Stimulated activated naive CD4-positive, alpha-beta T cell (primary cell): ENCODE measurements around the gene GNB1.

Source experiments
- DNase-seq, 6 experiments: peaks; one replicate each; lab custom pipeline; 2025; lab: John Stamatoyannopoulos, UW

GNB1 gene

DNA sequence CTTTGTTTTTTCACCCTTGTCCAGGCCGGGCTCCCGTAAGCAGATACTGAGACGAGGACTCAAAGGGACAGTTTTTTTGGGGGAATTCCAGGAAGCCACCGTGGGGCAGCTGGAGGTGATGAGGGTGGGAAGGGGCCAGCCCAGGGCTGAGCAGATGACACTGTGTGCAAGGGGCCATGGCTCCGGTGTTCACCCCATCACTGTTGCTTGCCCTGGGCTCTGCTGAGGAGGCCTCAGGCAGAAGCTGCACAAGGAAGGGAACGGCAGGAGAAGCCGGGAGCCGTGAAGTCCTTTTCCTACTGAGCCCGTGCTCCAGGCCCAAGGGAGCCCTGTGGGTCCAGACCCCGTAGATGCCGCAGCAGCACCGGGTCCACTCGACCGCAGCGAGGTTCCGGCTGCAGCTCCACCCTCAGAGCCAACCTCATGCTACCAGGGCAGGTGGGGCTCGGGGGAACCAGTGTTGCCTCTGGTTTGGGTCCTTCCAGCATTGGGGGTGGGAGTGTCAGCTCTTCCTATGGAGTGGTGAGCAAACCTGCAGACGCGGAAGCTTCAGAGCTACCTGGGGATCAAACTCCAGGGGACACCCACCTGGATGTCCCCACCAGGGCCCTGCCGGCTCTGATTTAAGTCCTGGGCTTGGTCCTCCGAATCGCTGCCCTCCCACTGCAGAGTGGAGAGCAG is 19.9 kb upstream of the GNB1 start:
- no peak for DNase-seq

DNA sequence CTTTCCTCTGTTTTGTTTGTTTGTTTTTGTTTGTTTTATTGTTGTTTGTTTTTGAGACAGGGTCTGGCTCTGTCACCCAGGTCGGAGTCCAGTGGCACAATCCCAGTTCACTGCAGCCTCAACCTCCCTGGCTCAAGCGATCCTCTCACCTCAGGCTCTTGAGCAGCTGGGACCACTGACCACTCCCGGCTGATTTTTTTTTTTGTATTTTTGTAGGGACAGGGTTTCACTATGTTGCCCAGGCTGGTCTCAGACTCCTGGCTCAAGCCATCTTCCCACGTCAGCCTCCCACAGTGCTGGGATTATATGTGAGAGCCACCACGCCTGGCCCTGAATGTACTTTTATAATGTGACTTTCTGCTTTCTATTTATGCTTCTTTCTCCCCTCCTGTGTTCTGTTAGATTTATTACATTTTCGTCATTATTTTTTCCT is 19.2 kb upstream of the GNB1 start:
- DNase-seq, result no peak

DNA sequence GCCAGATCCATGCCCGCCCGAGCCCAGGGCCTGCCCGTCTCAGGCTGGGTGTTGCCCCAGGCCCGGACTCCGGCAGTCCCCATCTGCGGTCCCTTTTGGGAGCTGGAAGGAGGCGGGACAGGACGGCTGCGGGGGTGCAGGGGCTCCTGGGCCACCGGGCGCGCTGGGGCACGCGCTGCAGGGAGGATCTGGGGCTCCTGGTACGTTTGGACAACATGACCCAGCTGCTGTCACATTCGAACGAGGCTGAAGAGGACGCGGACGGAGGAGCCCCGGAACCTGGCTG is 17.6 kb upstream of the GNB1 start:
- DNase-seq, result no peak

DNA sequence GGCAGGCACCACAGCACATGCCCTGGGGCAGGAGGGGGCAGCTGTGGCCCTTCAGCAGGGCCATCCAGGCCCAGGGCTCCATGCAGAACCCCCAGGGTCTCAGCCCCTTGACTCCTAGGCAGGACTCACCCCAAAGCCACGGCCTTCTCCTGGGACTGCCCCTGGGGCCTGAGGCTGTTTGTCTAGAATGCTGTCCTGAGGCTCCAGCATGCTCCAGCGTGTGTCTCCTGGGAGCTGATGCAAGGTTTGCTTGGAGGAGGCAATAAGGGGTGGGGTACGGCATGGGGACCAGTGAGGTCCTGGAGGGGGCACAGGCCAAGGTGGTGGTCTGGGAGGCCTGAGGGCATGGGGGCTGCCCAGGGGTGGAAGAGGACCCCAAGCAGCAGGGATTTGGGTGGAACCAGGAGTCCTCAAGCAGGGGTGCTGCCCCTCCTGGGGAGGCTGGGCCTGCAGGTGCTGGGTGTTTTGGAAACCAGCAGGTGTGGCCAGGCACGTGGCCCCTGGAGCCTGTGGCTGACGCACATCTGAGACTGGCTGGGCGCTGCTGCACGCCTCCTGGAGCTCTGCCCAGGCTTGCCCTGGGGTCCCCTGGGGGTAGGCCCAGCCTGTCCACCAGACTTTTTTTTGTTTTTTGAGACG is 16.3 kb upstream of the GNB1 start:
- DNase-seq, result no peak

DNA sequence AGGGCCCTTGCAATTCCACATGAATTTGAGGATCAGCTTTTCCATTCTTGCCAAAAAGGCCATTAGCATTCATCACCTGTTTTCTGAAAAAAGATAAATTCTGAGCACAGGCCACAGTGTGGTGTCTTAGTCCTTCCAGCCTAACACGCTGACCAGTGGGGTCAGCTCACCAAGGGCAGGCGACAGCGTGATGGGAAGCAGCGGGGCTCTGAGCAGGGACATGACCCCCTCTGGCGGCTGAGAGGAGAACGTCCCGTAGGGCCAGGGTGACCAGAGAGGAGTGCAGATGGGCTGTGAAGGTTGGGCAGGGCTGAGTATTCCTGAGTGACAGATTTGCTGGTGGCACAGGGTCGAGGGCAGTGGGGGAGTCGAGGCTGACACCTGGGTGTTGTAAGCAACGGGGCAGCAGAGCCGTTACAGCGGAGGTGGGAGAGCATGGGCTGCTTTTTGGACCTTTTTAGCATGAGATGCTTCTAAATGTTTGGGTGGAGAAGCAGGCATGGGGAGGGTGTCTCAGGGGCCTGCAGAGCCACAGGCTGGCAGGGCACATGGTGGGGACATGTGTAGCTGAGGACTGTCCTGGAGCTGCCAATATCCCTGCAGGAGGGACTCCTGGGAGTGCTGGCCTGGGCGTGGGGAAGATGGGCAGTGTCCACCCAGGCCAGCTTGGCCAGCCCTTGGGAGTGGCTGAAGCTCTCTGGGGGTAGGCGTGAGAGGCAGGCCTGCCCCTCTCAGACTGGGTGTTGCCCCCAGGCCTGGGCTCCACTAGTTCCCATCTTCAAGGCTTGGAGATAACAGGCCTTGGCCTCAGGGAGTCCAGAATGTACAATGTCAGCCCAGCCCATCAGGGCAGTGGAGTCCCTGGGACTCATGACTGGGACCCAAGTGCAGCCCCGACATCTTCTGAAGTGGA is 15.6 kb upstream of the GNB1 start:
- peak in 5 of 6 experiments; percentile 44 to 60 (median 53) for DNase-seq

DNA sequence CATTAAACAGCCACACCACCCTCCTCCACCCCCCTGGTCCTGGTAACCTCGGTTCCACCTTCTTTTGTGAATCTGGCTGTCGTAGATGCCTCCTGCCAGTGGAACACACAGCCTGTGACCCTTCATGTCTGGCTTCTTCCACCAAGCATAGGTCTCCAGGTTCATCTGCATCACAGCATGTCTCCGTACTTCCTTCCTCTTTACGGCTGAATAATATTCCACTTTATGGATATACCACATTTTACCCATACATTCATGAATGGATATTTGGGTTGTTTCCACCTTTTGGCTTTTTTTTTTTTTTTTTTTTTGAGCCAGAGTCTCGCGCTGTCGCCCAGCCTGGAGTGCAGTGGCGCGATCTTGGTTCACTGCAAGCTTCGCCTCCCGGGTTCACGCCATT is 12.3 kb upstream of the GNB1 start:
- DNase-seq, result no peak

DNA sequence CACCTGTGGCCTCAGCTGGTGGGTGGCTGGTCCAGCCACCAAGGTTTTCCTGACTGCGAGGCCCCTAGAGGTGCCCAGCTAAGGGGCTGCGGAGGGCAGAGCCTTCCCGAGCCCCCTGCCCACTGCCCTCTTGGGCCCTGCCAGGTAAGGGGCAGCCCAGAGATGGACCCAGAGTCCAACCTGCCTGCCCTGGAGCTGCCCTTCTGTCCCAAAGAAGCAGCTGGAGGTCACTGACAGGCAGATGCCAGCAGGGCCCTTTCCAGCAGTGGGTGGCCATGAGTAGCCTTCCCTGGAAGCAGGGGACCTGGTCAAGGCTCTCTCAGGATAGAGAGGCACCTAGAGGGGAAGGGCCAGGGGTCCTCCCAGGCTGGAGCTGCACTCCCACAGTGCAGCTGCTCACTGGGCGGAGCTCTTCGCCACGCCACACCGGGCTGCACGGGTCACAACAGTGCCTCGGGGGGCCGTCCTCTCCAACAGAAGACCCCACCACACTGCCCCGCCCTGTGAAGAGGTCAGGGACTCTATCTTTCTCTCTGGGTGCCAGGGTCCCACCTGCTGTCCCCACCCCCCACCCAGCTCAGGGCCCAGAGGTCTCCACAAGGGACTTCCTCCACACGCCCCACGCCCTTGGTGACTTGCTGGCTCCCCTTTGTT is 10.9 kb upstream of the GNB1 start:
- no peak for DNase-seq

DNA sequence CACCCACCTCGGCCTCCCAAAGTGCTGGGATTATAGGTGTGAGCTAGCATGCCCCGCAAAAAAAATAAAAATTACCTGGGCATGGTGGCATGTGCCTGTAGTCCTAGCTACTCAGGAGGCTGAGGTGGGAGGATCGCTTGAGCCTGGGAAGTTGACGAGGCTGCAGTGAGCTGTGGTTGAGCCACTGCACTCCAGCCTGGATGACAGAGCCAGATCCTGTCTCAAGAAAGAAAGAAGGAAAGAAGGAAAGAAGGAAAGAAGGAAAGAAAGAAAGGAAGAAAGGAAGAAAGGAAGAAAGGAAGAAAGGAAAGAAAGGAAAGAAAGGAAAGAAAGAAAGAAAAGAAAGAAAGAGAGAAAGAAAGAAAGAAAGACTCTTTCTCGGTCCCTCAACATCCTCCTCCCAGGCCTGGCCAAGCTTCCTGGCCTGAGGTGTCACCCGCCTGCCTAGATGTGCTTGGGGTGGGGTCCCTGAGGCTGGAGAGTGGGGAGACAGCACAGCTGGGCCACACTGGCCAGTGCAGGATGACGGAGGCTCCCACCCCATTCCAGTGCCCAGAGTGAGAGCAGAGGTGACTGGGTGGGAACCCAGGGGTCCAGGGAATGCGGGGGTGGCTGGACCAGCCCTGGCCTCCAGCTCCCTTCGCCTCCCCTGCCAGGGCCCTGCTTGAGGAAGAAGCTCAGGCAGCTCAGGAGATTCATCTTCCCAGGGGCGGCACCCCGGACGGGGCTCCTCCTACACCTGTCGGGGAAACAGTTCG is 10.2 kb upstream of the GNB1 start:
- no peak for DNase-seq

DNA sequence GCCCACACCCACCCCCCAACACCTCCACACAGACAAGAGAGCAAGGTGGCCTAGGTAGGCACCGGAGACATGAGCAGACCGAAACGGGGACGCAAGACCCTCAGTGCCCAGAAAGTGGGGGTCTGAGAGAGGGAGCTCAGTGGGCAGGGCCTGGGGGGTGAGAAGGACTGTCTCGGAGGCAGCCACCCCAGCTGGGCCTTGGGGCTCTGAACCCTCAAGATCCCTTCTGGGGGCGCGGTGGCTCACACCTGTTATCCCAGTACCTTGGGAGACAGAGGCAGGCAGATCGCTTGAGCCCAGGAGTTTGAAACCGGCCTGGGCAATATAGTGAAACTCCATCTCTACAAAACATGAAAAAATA is 9.1 kb upstream of the GNB1 start:
- DNase-seq, result no peak

DNA sequence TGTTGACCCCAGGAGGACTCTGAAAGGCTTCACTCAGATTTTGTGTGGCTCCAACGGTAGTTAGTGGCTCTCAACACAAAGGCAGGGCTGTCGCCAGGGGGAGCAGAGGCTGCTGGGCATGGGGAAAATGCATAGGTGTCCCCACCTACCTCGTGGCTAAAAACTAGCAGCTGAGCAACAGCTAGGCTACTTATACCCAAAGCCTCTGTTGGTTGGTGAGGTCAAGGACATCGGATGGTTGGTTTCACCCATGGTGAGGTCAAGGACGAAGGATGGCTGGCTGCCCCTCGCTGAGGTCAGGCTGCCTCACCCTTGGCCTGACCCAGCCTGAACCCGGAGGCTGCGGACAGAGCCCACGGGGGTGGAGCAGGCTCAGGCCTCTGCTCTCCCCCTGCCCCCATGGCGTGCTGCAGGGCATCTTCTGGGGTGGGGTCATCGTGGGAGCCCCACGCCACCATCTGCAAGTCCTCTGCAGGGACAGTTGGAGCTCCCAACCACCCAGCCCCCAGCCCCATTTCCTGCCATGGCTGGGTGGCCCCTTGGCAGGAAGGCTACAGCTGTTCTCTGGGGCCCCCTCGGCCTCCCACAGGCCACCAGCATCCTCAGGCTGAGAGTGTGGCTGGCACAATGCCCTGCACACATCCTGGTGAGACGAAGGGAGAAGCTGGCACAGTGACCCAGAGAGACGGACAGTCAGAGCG is 8.5 kb upstream of the GNB1 start:
- peak in 2 of 6 experiments; percentile 14 to 15 for DNase-seq

DNA sequence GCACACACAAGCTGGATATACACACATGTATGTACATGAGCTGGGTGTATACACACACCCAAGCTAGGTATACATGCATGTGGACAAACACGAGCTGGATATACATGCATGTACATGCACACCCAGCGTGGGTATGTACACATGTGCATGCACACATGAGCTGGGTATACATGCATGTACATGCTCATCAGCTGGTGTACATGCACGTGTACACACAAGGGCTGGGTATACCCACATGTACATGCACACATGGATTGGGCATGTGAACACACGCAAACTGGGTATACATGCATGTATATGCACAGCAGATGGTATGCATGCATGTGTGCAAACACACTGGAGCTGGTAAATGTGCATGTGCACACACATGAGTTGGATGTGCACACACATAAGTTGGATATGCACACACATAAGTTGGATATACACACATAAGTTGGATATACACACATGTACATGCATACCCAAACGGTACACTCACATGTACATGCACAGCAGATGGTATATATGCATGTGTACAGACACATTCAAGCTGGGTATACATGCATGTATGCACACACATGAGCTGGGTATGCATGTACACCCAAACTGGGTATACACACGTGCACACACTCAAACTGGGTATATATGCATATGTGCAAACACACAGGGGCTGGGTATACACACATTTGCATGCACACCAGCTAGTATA is 7.5 kb upstream of the GNB1 start:
- DNase-seq, result no peak

DNA sequence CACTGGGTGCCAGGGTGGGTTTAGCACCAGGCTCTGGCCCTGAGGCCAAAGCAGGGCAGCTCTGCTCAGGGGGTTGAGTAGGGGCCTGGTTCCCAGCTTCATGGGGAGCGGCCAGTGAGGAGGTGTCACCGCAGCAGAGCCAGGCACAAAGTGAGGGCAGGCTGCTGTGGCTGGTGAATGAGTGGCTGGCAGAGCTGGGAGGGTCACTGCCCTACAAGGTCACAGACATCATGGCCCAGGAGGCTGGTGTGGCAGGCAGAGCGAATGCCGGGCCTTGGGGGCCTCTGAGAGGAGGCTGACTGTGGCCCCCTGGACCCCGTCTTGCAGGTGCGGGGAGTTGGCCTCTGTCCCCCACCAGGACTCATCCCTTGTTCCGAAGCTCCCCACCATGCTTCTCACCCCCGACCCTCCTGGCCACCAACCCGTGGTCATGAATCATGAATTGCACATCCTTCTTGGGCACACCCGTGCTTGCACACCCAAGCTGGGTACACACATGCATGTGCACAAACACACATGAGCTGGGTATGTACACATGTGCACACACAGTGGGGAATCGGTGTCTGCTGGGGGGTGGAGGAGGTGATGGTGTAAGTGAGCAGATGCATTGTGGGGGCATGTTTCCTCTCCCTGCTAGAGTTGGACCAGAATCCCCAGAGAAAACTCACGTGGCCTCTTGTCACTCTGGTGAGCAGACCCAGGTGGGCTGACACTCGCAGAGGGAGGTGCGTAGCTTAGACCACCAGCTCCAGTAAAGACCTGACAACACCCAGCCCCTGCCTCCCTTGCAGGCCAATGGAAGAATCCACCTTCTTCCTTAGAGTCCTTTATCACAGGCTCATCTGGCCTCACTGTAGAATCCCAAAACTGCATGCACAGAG is 4.8 kb upstream of the GNB1 start:
- DNase-seq, result no peak

DNA sequence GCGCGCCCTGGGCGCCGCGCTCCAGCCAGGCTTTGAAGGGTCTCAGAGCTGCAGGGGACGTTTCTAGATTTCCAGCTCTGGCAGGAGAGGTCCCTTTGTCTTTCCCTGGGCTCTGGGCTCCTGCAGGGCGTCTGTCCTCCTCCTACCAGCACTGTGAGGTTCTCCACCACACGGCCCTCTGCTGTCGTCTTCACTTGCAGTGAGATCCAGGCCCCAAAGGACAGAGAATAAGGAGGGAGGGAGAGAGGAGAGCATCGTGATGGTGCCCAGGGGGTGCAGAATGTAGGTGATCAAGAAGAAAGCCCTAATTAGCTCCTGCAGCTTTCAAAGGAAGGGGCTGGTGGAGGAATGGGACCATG is 4.2 kb upstream of the GNB1 start:
- no peak for DNase-seq

DNA sequence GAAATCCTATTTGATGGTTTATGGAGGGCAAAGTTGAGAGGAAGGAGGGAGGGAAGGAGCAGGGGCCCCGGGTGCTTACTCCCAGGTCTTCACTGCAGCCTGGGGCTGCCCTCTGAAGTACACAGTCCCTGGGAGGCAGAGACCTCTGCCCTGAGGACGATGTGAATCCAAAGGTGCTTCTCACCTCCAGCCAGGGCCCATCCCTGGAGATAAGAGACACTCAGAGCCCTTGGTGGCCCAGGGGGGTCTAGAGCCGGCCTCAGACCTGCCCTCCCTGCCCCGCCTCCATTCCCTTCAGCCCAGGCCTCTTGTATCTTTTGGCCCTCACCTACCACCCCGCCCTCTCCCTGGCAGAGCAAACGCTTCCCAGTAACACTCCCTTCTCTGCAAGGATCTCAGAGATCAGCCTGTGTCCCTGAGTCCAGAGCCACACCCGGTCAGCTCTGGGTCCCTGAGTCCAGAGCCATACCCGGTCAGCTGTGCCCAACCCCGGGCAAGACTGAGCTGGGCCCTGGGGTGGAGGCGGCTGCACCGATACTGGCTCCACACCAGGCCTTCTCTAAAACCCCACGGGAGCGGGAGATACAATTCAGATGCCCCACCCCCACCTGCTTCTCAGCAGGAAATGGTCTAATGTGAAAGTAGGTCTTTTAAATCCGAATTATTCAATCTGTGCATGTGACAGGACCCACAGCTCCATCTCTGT is 3.6 kb upstream of the GNB1 start:
- peak in 1 of 6 experiments; percentile 8 for DNase-seq

DNA sequence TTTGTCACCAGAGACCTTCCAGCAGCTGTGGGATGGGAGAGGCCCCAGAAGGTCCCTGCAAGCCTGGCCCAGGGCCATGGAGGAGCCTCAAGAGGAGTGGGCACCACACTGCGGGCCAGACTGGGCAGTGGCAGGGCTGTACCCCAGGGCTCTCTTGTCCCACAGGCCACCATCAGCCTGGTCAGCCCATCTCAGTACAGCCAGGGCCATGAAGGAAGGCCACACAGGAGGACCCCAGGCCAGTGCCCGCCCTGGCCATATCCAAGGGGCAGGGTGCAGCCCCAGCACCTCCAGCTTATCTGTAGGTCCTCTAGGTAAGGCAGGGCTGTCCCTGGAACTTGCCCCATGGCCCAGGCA is 3.1 kb upstream of the GNB1 start:
- DNase-seq, result no peak

DNA sequence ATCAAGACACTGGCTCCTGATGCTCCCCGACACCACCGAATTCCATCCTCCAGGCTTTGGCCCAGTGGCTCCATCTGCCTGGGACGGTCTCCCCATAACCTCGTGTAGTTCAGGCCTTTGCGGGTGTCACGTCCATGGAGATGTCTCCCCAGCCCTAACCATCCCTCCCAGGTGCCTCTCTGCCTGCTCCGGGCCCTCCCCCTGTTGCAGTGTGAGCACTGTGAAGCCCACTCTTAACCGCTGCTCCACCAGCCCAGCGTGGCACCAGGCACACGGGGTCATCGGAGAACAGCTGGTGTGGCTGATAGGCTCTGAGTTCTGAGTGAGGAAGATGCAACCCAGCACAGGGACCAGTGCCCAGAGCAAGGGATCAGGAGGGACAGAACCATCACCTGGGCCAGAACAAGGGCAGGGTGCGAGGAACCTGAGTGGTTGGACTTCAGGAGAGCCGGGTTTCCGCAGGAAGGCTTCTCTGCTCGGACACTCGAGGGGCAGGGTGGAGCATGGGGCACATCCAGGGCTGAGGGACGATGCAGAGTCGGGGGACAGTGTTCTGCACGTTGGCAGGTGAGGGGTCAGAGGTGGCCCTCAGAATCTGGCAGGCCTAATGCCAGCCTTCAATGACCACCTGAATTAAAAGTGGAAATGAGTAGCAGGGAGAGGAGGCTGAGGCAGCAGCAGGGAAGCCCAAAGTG is 2.6 kb upstream of the GNB1 start:
- DNase-seq, result no peak

DNA sequence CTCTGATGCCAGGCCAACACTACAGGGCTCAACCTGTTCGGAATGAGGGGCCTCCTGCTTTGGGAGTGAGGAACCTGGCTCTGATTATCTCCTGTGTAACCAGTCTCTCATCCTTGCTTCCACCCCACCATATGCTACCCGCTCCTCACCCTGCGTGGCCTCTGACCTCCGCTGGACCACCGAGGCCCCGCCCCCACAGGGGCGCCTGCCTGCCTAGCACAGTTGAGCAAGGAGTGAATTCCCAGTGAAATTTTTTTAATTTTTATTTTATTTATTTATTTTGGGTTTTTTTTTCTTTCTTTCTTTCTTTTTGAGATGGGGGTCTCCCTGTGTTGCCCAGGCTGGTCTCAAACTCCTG is 1.9 kb upstream of the GNB1 start:
- DNase-seq, result no peak

DNA sequence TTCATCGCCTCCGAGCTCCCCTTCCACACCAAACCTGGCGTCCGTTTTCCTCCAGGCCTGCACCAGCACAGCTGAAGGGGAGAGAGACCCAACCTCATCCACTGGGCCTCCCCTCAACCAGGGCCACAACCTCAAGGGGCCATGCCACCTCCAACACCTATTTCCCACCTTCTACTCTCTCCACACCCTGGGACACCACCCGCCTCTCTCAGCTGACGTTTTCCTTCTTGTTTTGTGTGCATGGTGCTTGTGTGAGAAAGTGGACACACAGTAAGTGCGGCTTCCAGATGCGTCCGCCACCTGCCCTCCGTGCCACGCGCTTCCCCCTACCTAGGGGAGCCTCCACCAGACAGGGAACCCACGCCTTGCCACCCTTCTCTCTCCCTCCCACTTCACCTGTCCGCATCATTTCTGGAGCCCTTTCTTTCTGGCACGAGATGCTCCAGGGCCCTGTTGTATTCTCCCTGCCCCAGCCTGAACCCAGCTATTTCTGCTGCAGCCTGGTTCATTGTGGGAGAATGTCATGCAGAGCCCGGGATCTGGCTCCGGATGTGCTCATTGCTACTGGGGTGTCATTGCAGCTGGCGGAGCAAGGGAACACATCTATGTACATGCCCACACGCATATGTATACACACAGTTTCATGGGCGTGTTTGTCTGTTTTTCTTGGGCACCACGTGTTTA is 1.3 kb upstream of the GNB1 start:
- DNase-seq, result peak in 1 of 6 experiments; percentile 55
